Measurements from ENCODE around the gene S1PR3. TPM values are rescaled to one million over a fixed set of nuclear protein-coding genes. Genes with fewer than 3 reads are reported as not detected.

S1PR3 gene
- total and polyA plus RNA-seq, 9 of the 15 experiments (the other 6 are each of a cell fraction or from before 2014, with no cell fraction given), result 0.03 to 2.0 (median 0.29) TPM

DNA sequence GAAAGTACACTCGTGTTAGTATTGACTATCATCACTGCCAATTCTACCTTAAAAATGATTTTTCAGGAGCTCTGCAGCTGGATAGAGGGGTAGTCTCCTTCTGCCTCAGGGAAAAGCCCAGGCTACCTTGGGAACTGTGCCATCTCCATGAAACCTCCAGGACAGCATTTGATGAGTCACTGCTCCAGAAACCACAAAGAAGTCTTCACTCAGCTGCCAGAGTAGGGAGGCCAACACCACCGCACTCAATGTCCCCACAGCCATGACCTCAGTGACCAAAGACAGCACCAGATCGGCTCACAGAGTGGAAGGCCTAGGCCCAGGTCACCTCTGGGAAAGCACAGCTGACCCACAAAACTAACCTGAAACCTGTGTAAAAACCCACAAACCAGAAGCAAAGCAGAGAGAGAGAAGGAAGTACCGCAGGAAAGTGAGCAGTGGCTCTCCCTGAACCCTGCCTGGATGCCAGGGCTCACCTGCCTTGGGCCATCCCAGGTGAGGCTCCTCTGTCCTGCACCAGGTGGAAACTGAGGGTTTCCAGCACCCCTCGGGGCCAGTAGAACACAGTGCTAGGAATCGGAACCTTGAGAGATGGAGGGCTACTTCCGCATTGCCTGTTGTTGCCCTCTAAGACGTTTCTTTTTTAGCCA, 30.0 kb downstream of the S1PR3 start:
- FAIRE-seq (no peak), DNase-seq (ENCODE audit: extremely low read depth in 1 of 4, low spot score in 3 of 4) (peak in 1 of 4 experiments; percentile 9)
- no peak overlapping the region for H3K4me2 ChIP-seq (ENCODE audit: insufficient read depth, low read length)
- no peak for TF ChIP-seq ZNF121 (CRISPR knock-in tag; conservative IDR thresholded peaks at IDR 0.05)
- no peak for TF ChIP-seq ZNF408 (CRISPR knock-in tag; IDR thresholded peaks at IDR 0.05; ENCODE audit: low read depth)
- no peak for TF ChIP-seq L3MBTL2 (IDR thresholded peaks at IDR 0.05)
- TF ChIP-seq ZNF23 (CRISPR knock-in tag; IDR thresholded peaks at IDR 0.05), result no peak
- TF ChIP-seq, protein P1, sequence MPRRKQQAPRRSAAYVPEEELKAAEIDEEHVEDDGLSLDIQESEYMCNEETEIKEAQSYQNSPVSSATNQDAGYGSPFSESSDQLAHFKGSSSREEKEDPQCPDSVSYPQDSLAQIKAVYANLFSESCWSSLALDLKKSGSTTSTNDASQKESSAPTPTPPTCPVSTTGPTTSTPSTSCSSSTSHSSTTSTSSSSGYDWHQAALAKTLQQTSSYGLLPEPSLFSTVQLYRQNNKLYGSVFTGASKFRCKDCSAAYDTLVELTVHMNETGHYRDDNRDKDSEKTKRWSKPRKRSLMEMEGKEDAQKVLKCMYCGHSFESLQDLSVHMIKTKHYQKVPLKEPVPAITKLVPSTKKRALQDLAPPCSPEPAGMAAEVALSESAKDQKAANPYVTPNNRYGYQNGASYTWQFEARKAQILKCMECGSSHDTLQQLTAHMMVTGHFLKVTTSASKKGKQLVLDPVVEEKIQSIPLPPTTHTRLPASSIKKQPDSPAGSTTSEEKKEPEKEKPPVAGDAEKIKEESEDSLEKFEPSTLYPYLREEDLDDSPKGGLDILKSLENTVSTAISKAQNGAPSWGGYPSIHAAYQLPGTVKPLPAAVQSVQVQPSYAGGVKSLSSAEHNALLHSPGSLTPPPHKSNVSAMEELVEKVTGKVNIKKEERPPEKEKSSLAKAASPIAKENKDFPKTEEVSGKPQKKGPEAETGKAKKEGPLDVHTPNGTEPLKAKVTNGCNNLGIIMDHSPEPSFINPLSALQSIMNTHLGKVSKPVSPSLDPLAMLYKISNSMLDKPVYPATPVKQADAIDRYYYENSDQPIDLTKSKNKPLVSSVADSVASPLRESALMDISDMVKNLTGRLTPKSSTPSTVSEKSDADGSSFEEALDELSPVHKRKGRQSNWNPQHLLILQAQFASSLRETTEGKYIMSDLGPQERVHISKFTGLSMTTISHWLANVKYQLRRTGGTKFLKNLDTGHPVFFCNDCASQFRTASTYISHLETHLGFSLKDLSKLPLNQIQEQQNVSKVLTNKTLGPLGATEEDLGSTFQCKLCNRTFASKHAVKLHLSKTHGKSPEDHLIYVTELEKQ (CRISPR knock-in tag; IDR thresholded peaks at IDR 0.05), result no peak
- peak in 1 of 2 experiments; percentile 41; a peak in 1 of 4 replicates for TF ChIP-seq MLLT1 (IDR thresholded peaks at IDR 0.05)
- TF ChIP-seq MECOM (CRISPR knock-in tag; IDR thresholded peaks at IDR 0.05), result no peak
- peak; percentile 27; the same call in 1 of the 2 replicates for TF ChIP-seq C11orf30 (IDR thresholded peaks at IDR 0.05; ENCODE audit: low read depth)
- TF ChIP-seq HIVEP1 (CRISPR knock-in tag; IDR thresholded peaks at IDR 0.05), result no peak
- TF ChIP-seq SREBF2 (CRISPR knock-in tag; IDR thresholded peaks at IDR 0.05), result no peak
- no peak for TF ChIP-seq ZNF12 (CRISPR knock-in tag; IDR thresholded peaks at IDR 0.05)
- no peak for TF ChIP-seq ARHGAP35 (IDR thresholded peaks at IDR 0.05; ENCODE audit: partially characterized antibody)
- no peak for TF ChIP-seq ZKSCAN1 (IDR thresholded peaks at IDR 0.05; ENCODE audit: low read depth, low read length)
- TF ChIP-seq HNRNPK (IDR thresholded peaks at IDR 0.05; ENCODE audit: low read depth, low read length, poor library complexity, severe bottlenecking), result no peak
- TF ChIP-seq CXXC5 (CRISPR knock-in tag; IDR thresholded peaks at IDR 0.05), result no peak
- TF ChIP-seq FOSL1 (tag; conservative IDR thresholded peaks at IDR 0.05), result peak; percentile 69
- no peak for TF ChIP-seq NCOA1 (IDR thresholded peaks at IDR 0.05; ENCODE audit: low read depth)
- no peak for TF ChIP-seq ZNF717 (CRISPR knock-in tag; IDR thresholded peaks at IDR 0.05)

More for the DNA sequence above, 30.0 kb downstream of the S1PR3 start:
- H3K9me3 ChIP-seq (replicated peaks; ENCODE audit: control insufficient read depth, insufficient read depth, low read depth, low read length), result no peaks in the 10 kb centered on the region
- H3K36me3 ChIP-seq (ENCODE audit: control insufficient read depth, insufficient read depth, low read length), result no peaks in the 10 kb centered on the region
- H3K9me1 ChIP-seq (ENCODE audit: control insufficient read depth, insufficient read depth, low read length), result no peaks in the 10 kb centered on the region
- ChIA-PET POLR2A (interaction anchor here (0.6 kb wide), 1 partner anchor 12 kb away, joined by 3 read pairs; no protein-coding TSS in a partner anchor), CTCF (ENCODE audit: low intra/inter-chr PET ratio) (no interaction called here)
- no peak overlapping the region for H3K4me3 ChIP-seq
- in situ Hi-C loops (cut with MboI) (loop anchor here (25.0 kb wide), 1 partner anchor 1059 kb away; the partner anchor contains the start of gene CDK20), intact Hi-C loops (cut with micrococcal nuclease) (no loop called here)
- H3K9ac ChIP-seq (ENCODE audit: insufficient read depth in 1 of 2, low read depth in 2 of 2, low read length in 2 of 2), result no peak overlapping the region
- H3K79me2 ChIP-seq (ENCODE audit: control insufficient read depth, insufficient read depth, low read length), result no peaks in the 10 kb centered on the region
- no TSS peak for BruUV-seq (replicated peaks)
- WGBS (ENCODE audit: insufficient coverage, low coverage, missing lambda C conversion rate), result 17% methylated on average over 7 of the region's 8 CpGs
- no peaks in the 10 kb centered on the region for H4K20me1 ChIP-seq (replicated peaks; ENCODE audit: control insufficient read depth, insufficient read depth, low read length)
- H3K4me1 ChIP-seq (replicated peaks in 1 of 2; ENCODE audit: control insufficient read depth in 2 of 2, insufficient read depth in 2 of 2, low read length in 2 of 2), result no peaks in the 10 kb centered on the region
- no peaks in the 10 kb centered on the region for H3K27me3 ChIP-seq (ENCODE audit: control insufficient read depth in 2 of 2, insufficient read depth in 2 of 2, low read length in 2 of 2)
- no peak overlapping the region for H2AFZ ChIP-seq (ENCODE audit: low read depth, low read length)
- H3K27ac ChIP-seq (ENCODE audit: extremely low read depth, low read depth, low read length), result no peak overlapping the region
- ATAC-seq, result no peak
